ENCODE data around the gene NOTO.
A peak's percentile ranks its signal among the peaks of the same experiment; 100 is the strongest.

- TF ChIP-seq CTCF (IDR thresholded peaks at IDR 0.05) (no peak), POLR2A (IDR thresholded peaks at IDR 0.05) (peak in 1 of 2 donors; percentile 17), POLR2AphosphoS5 (IDR thresholded peaks at IDR 0.05) (peak; percentile 30 to 82 (median 66))
Observed at GRCh38 chr2:73214120-73215035, 12.0 kb downstream of the NOTO start, which contains the start of gene SMYD5.

Data from sigmoid colon (tissue), 4 donors.